ENCODE results near the gene VWF.

VWF gene

GRCh38 chr12:6033546-6033945 is 90.9 kb downstream of the VWF start:
- H3K4me3 ChIP-seq (ENCODE audit: low read depth, low read length) = no peak overlapping the region
- H2AFZ ChIP-seq = no peak overlapping the region
- H3K9ac ChIP-seq = no peak overlapping the region
- no peak overlapping the region for H3K27ac ChIP-seq
- H3K4me2 ChIP-seq (ENCODE audit: low read length) = no peak overlapping the region
- TF ChIP-seq, protein P1, sequence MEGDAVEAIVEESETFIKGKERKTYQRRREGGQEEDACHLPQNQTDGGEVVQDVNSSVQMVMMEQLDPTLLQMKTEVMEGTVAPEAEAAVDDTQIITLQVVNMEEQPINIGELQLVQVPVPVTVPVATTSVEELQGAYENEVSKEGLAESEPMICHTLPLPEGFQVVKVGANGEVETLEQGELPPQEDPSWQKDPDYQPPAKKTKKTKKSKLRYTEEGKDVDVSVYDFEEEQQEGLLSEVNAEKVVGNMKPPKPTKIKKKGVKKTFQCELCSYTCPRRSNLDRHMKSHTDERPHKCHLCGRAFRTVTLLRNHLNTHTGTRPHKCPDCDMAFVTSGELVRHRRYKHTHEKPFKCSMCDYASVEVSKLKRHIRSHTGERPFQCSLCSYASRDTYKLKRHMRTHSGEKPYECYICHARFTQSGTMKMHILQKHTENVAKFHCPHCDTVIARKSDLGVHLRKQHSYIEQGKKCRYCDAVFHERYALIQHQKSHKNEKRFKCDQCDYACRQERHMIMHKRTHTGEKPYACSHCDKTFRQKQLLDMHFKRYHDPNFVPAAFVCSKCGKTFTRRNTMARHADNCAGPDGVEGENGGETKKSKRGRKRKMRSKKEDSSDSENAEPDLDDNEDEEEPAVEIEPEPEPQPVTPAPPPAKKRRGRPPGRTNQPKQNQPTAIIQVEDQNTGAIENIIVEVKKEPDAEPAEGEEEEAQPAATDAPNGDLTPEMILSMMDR (IDR thresholded peaks at IDR 0.05) = no peak
- H3K4me1 ChIP-seq = no peaks in the 10 kb centered on the region
- H3K9me3 ChIP-seq (ENCODE audit: control insufficient read depth, low read length) = no peaks in the 10 kb centered on the region
- no peaks in the 10 kb centered on the region for H3K36me3 ChIP-seq (ENCODE audit: control insufficient read depth, insufficient read depth, low read length)
- no peaks in the 10 kb centered on the region for H3K27me3 ChIP-seq (ENCODE audit: control insufficient read depth, insufficient read depth, low read length)
- no peaks in the 10 kb centered on the region for H3K79me2 ChIP-seq

GRCh38 chr12:6032726-6033125 is 91.7 kb downstream of the VWF start:
- TF ChIP-seq, protein P1 (IDR thresholded peaks at IDR 0.05) = no peak

GRCh38 chr12:6031001-6031400 is 93.5 kb downstream of the VWF start:
- no peaks in the 10 kb centered on the region for H3K9me3 ChIP-seq (ENCODE audit: control insufficient read depth, low read length)
- no peaks in the 10 kb centered on the region for H3K36me3 ChIP-seq (ENCODE audit: control insufficient read depth, insufficient read depth, low read length)
- no peak overlapping the region for H2AFZ ChIP-seq
- no peaks in the 10 kb centered on the region for H3K27me3 ChIP-seq (ENCODE audit: control insufficient read depth, insufficient read depth, low read length)
- H3K9ac ChIP-seq = no peak overlapping the region
- no peaks in the 10 kb centered on the region for H3K4me1 ChIP-seq
- H3K27ac ChIP-seq = no peak overlapping the region
- no peak overlapping the region for H3K4me3 ChIP-seq (ENCODE audit: low read depth, low read length)
- TF ChIP-seq, protein P1 (IDR thresholded peaks at IDR 0.05) = no peak
- no peaks in the 10 kb centered on the region for H3K79me2 ChIP-seq
- no peak overlapping the region for H3K4me2 ChIP-seq (ENCODE audit: low read length)

More at GRCh38 chr12:6032726-6033125, 91.7 kb downstream of the VWF start:
- Histone ChIP-seq H3K9ac (no peak overlapping the region), H3K27me3 (ENCODE audit: control insufficient read depth, insufficient read depth, low read length) (no peaks in the 10 kb centered on the region), H3K9me3 (ENCODE audit: control insufficient read depth, low read length) (no peaks in the 10 kb centered on the region), H3K4me3 (ENCODE audit: low read depth, low read length) (no peak overlapping the region), H3K79me2 (no peaks in the 10 kb centered on the region), H2AFZ (no peak overlapping the region), H3K36me3 (ENCODE audit: control insufficient read depth, insufficient read depth, low read length) (no peaks in the 10 kb centered on the region), H3K27ac (no peak overlapping the region), H3K4me1 (no peaks in the 10 kb centered on the region), H3K4me2 (ENCODE audit: low read length) (no peak overlapping the region)

DNA sequence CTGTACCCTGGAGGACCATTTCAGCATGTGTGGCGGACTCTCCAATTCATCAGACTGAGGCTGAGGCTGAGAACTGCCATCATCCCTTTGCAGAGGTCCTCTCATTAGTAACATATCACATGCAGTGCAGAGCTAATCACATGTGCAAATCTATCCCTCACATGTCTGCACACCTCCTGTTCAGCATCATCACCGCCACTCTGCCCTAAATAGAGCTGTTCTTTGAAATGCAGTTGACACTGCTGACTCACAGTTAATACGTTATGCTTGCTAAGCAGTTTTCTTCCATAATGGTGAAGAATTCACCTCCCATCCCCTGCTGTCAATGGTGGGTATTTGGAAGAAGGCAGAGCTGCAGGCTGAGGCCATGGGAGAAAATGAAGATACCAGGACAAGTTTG is 94.4 kb downstream of the VWF start:
- H3K36me3 ChIP-seq (ENCODE audit: control insufficient read depth, insufficient read depth, low read length) = no peaks in the 10 kb centered on the region
- H3K4me2 ChIP-seq (ENCODE audit: low read length) = no peak overlapping the region
- H3K4me3 ChIP-seq (ENCODE audit: low read depth, low read length) = no peak overlapping the region
- H3K27me3 ChIP-seq (ENCODE audit: control insufficient read depth, insufficient read depth, low read length) = no peaks in the 10 kb centered on the region
- H3K79me2 ChIP-seq = no peaks in the 10 kb centered on the region
- no peak overlapping the region for H3K9ac ChIP-seq
- H2AFZ ChIP-seq = no peak overlapping the region
- H3K9me3 ChIP-seq (ENCODE audit: control insufficient read depth, low read length) = no peaks in the 10 kb centered on the region
- no peaks in the 10 kb centered on the region for H3K4me1 ChIP-seq
- TF ChIP-seq, protein P1 (IDR thresholded peaks at IDR 0.05) = no peak
- no peak overlapping the region for H3K27ac ChIP-seq

DNA sequence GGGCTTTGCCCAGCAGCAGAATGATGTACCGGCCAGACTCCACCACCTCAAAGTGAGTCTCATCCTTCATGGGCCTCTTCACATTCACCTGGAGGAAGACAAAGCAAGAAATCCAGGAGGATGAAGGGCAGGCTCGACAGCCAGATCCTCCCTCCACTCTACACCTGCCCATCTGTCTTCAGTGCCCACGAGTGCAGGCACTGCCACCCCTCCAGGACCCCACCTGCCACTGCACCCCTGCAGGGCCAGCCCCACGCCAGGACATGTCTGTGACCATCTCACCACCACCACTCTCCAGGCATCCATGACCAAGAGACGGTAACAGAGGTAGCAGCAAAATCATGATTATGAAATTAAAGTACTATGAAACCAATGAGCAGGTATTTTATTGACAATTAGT is 95.1 kb downstream of the VWF start:
- no peak overlapping the region for H3K4me2 ChIP-seq (ENCODE audit: low read length)
- TF ChIP-seq, protein P1 (IDR thresholded peaks at IDR 0.05) = no peak

More for the DNA sequence above, 95.1 kb downstream of the VWF start:
- H3K79me2 ChIP-seq = no peaks in the 10 kb centered on the region
- H3K36me3 ChIP-seq (ENCODE audit: control insufficient read depth, insufficient read depth, low read length) = no peaks in the 10 kb centered on the region
- no peak overlapping the region for H3K9ac ChIP-seq
- H3K9me3 ChIP-seq (ENCODE audit: control insufficient read depth, low read length) = no peaks in the 10 kb centered on the region
- H3K4me1 ChIP-seq = no peaks in the 10 kb centered on the region
- no peak overlapping the region for H3K27ac ChIP-seq
- H3K4me3 ChIP-seq (ENCODE audit: low read depth, low read length) = no peak overlapping the region
- no peaks in the 10 kb centered on the region for H3K27me3 ChIP-seq (ENCODE audit: control insufficient read depth, insufficient read depth, low read length)
- no peak overlapping the region for H2AFZ ChIP-seq
